Jurkat, Clone E6-1 (cell line): Measurements from ENCODE around the gene UBE2G1.

Source experiments
- DNase-seq: peaks from one replicate; pipeline ENCODE4 v3.0.0-alpha.2; 2011; ENCODE audit warnings: low read depth, low spot score
- H3K4me3 ChIP-seq: 2 replicates; pipeline ENCODE4 v1.5.1; 2011; ENCODE audit warnings: mild to moderate bottlenecking, low read length, control low read depth, moderate library complexity

The UBE2G1 gene

DNA sequence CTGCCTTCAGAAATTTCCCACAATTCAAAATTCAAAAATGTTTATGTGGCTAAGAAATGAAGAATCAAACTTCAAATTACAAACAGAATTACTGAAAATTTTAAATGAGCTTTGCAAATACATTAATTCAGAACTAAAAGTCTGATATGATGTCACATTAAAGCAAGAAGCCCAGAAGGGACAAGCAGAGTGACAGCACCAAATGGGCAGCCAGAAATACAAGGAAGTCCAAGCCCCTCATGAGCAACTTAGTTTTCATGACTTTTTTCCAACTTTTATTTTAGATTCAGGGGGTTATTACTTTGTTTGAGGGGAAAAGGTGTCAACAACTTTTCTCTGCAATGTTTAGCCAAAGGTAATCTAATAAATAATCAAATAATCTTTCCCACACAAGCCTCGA lies 21.5 kb downstream of the UBE2G1 start:
- no peak overlapping the region for H3K4me3 ChIP-seq
- no peak for DNase-seq

DNA sequence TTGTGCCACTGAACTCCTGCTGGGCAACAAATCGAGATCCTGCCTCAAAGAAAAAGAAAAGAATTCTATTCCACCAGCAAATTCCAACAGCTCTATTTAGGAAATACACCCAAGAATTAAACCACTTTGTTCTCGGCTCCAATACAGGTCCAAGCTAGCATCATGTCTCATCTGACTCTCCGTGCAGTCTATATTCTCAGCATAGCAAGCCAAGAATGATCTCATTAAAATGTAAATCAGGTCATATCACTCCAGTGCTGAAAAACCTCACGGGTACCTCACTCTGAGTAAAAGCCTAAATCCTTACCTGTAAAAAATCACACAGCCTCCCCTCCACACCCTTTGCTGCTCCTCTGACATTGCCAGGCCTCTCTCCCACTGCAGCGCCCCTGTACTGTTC lies 23.9 kb downstream of the UBE2G1 start:
- H3K4me3 ChIP-seq, result no peak overlapping the region

DNA sequence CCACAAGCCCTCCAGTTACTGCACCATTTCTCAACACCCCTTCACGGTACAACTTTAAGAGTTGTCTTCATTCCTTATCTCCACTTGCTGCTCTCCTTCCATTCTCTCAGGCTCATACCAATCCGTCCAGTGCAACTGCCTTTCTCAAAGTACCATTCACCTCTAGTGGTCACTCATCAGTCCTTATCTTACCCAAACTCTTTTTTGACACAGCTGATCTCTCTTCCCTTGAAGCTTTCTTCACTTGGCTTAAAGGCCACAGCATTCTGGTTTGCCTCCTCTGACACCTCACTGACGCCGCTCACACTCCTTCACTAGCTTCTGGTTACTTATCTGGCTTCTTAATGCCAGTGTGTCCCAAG lies 24.9 kb downstream of the UBE2G1 start:
- no peak overlapping the region for H3K4me3 ChIP-seq

More for the DNA sequence above, 23.9 kb downstream of the UBE2G1 start:
- DNase-seq, result no peak

DNA sequence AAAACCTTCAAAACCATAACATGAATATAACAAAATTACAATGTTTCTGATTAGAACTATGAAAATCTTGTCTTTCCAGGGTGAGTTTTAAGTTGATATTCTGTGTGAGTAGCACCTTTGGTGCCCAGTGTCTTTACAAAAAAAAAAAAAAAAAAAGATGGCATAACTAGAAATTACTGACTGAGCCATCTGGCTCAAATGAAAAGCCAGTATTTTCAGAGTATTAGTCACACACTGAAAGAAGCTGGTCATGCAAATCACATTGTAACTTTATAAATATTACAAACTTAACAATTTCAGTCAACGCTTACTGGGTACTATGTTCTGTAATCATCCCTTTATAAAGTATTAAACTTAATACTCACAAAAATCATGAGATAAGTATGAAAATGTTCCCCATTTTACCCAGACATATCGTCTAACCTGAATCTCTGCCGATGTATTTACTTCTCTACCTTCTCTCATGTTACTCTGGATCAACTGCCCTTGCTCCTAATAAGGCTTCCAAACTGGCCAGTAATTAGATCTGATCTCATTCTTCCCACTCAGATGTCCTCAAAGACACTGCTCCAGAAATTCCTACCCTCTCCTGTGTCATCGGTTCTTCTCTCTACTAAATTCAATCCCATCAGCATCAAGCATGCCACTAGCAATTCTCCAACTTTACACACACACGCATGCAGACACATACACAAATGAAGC lies 25.4 kb downstream of the UBE2G1 start:
- no peak for DNase-seq
- no peak overlapping the region for H3K4me3 ChIP-seq

More for the DNA sequence above, 24.9 kb downstream of the UBE2G1 start:
- no peak for DNase-seq

DNA sequence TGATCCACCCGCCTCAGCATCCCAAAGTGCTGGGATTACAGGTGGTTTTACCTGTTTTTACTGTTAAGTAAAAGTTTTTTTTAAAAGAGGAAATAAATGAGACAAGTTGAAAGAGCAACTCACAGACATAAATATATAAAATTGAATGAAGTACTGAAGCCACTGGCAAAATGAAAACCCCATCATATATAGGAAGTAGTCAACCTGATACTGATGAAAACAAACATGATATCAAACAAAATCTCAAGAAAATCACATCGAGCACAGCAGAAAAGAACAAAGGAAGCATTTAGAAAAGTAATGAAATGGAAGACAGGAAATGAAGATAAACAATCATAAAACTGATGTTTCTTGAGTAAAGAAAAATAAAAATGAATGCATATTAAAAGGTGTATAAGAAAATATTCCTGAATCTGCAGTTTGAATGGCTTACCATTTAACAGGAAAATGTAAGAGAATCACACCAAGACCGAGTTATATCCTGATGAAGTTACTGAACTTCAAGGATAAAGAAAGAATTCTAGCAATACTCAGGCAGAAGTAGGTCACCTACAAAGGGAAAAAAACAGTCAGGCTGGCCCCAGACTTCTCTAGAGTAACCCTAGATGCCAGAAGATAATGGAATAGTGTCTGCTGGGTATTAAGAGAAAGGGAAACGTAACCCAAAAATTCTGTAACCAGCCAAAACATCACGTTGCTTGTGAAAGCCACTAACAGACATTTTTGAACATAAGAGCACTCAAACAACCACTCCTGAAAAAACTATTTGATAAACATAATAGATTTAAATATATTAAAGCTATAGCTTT lies 31.5 kb downstream of the UBE2G1 start:
- no peak for DNase-seq
- no peak overlapping the region for H3K4me3 ChIP-seq

DNA sequence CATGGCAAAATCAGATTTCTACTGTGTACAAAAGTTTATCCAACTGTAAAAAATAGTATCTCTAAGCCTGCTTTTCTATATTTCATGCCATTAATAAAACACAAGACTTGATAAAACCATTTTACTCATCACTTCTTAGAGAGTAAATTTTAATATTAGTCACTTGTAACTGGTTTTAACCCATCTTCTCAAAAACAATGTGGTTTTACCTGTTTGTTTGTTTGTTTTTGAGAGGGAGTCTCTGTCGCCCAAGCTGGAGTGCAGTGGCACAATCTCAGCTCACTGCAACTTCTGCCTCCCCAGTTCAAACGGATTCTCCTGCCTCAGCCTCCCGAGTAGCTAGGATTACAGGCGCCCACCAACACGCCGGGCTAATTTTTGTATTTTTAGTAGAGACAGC lies 32.1 kb downstream of the UBE2G1 start:
- H3K4me3 ChIP-seq, result no peak overlapping the region
- no peak for DNase-seq

DNA sequence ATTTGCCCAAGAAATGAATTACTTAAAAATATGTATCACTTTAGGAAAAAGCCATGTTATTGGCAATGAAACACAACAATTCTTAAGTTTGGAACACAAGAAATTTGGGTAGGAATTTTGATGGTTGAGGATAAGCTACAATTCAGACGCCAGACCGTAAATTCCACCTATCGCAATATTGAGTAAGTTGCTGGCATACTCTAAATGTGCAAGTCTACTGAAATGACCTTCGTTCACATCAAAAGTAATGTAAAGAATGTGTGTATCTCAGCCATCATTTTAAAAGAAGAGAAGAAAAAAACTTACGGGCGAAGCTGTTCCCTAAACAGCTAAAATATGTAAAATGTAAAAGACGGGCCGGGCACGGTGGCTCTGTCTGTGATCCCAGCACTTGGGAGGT lies 33.4 kb downstream of the UBE2G1 start:
- no peak for DNase-seq
- no peak overlapping the region for H3K4me3 ChIP-seq

DNA sequence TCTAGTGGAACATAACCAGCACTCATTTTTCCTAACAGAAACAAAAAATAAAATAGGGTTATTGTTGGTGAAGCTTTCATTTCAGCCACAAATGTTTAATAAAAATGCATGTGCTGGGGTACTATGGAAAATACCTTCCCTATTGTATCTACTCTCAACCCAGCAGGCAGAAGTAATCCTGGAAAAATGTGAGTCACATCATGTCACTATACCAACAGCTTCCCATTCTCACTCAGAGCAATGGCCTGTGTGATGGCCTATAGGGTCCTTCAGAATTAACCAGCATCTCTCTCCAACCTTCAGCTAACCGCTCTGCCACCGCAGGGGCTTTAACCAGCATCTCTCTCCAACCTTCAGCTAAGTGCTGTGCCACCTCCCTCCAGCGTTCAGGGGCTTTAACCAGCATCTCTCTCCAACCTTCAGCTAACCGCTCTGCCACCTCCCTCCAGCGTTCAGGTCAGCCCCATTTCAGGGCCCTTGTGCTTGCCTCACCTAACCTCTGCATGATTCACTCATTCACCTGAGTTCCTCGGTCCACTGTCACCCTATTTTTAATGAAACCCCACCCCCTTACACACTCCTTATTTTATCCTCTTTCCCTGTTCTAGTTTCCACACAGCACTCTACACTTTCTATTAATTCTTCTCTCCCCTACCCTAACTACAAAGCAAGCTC lies 34.0 kb downstream of the UBE2G1 start:
- H3K4me3 ChIP-seq, result no peak overlapping the region
- DNase-seq, result no peak

DNA sequence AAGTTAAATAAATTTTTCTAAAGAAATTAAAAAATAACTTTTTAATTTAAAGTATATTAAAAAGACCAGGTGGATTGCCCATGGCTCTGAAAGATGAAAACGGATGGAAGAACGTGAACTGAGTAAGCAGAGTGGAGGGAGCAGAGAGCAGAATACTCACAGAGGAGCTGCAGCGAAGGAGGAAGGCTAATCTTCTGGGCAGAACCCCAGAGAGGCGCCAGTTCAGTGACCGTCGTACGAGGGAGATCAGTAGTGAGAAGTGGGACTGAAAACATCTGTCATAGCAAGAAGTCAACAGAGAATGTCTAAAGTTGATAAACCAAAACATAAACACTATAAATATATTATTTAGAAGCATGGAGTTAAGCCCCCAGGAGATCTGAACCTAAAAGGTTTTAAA lies 34.9 kb downstream of the UBE2G1 start:
- DNase-seq, result no peak

DNA sequence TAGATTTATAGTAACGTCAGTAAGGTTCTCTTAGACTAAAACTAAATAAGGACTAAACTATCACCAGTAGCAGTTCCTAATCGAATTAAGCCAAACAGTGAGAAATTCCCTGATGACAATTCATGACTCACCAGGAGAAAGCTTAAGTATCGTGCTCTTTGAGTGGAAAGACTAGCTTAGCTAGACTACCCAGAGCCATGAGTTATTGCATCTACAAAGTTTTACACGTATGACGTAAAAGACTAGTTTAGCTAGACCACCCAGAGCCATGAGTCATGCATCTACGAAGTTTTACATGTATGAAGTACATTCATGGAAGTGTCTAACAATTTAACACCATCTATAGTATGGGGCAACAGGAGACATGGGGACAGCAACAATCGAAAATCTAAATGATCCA lies 36.6 kb downstream of the UBE2G1 start:
- DNase-seq, result no peak
- H3K4me3 ChIP-seq, result no peak overlapping the region

More for the DNA sequence above, 34.9 kb downstream of the UBE2G1 start:
- no peak overlapping the region for H3K4me3 ChIP-seq

DNA sequence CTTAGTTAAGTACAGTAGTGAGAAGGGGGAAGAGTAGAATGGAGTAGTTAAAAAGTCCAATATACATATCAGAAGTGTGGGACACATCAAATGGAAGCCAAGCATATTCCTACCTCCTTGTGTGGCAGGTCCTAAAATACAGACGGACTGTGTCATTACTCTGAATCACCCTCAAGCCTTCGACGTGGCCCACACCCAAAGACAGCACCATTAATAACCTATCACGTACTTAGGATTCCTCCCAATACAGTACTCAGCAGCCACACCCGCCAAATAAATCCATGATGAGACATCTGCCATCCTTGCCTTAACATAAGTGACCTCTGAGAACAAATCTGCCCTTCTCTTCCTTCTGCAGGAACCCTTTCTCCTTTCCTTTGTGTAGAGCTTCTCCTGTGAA lies 38.9 kb downstream of the UBE2G1 start:
- no peak for DNase-seq
- no peak overlapping the region for H3K4me3 ChIP-seq

DNA sequence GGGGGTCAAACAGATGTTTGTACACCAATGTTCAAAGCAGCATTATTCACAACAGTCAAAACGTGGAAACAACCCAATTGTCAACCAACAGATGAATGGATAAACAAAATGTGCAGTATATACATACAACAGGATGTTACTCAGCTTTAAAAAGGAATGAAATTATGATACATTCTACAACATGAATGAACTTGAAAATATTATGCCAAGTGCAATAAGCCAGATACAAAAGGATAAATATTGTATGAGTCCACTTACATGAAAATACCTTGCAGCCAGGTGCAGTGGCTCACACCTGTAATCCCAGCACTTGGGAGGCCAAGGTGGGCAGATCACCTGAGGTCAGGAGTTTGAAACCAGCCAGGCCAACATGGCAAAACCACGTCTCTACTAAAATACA lies 39.9 kb downstream of the UBE2G1 start:
- no peak for DNase-seq
- no peak overlapping the region for H3K4me3 ChIP-seq

DNA sequence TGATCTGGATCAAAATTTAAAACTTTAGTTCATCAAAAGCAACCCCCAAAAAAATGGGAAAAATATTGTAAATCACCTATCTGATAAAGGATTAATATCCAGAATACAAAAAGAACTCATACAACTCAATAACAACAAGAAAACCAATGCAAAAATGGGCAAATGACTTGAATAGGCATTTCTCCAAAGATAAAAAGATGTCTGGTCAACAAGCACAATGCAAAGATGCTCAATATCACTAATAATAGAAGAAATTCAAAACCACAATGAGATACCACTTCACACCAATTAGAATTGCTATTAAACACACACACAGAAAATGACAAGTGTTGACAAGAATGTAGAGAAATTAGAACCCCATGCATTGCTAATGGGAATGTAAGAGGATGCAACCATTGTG lies 40.4 kb downstream of the UBE2G1 start:
- no peak for DNase-seq
- H3K4me3 ChIP-seq, result no peak overlapping the region

DNA sequence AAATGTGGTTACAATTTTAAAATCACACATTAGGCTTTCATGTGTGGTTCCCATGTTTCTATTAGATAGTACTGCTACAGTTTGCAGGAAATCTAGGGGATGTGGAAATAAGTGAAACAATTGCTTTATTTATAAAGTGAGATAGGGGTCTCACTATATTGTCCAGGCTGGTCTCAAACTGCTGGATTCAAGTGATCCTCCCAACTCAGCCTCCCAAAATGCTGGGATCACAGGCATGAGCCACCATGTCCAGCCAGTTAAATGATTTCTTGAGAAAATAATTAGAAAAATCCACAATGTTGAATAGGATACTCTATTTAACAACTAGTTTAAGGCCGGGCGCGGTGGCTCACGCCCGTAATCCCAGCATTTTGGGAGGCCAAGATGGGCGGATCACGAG lies 42.0 kb downstream of the UBE2G1 start:
- DNase-seq, result no peak
- H3K4me3 ChIP-seq, result no peak overlapping the region

DNA sequence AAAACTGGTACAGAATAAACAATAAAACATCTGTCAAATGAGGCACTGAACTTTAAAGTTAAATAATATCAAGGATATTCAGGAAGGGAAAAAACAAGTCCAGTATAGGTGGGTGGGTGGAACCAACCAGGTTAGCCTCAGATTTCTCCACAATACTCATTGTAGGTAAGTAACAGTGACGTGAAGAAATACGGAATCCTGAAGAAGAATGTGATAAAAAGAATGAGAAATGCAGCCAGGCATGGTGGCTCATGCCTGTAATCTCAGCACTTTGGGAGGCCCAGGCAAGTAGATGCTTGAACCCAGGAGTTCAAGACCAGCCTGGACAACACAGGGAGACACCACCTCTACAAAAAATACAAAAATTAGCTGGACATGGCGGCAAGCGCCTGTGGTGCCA lies 47.3 kb downstream of the UBE2G1 start:
- no peak overlapping the region for H3K4me3 ChIP-seq
- no peak for DNase-seq

DNA sequence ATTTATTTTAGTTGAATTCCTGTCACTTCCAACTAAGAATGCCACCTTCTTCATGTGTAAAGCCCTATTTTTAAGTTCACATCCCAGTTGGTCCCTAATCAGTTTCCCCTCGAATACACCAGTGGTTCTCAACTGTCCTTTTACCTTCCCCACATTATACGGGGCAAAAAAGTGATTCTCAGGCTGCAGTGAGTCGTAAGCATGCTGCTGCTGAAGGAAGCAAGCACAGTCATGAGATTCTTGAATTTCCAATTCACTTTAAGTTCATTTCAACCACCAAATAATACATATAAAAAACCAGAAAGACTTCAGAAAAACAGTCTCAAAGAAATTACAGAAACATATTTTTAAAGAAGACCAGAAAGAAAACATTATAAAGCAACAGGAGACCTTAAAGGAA lies 47.9 kb downstream of the UBE2G1 start:
- DNase-seq, result no peak

DNA sequence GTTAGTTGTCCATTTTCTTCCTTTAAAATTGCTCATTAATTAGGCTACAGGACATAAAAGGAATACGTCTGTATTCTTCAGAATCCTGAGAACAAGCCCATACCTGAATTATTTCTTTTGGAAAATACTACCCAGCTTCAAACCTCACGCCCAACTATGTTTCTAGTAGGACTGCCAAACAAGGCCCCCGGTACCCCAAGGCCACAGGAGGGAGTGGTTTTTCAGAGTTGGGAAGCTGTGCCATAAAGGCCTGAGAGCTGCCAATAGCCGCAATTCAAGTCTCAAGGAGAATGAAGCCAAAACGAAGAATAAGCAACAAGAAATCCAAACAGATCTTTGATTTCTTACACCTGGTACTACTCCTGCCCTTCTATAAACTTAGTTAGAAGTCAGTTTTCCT lies 48.3 kb downstream of the UBE2G1 start:
- DNase-seq, result no peak
- no peak overlapping the region for H3K4me3 ChIP-seq

More for the DNA sequence above, 47.9 kb downstream of the UBE2G1 start:
- H3K4me3 ChIP-seq, result no peak overlapping the region

DNA sequence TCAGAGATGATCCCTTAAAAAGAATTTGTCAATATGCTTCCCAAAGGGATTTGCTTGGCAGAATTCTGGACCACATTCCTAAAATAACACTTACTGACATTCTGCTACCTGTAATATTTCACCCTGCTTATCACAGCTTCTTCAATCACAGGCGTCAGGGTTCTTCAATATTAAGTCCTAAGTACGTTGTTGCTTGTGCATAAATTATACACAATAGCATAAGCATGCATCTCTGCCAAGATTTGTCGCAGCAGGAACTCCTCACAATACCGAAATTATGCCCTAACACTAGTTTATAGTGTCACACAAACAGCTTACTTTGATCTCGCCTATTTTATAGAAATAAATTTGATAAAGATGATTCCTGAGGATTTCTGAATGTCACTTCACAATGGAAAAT lies 48.9 kb downstream of the UBE2G1 start:
- H3K4me3 ChIP-seq, result no peak overlapping the region
- no peak for DNase-seq

DNA sequence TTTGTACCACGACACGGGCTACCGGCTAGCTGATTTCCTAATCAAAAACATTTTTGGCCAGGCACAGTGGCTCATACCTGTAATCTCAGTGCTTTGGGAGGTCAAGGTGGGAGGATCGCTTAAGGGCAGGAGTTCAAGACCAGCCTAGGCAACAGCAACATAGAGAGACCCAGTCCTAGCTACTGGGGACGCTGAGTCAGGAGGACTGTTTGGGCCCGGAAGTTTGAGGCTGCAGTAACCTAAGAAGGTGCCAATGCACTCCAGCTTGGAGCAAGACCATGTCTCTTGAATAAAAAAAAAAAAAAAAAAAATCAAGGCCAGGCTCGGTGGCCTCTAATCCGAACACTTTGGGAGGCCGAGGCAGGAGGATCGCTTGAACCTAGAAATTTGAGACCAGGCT lies 49.8 kb downstream of the UBE2G1 start:
- H3K4me3 ChIP-seq, result no peak overlapping the region

DNA sequence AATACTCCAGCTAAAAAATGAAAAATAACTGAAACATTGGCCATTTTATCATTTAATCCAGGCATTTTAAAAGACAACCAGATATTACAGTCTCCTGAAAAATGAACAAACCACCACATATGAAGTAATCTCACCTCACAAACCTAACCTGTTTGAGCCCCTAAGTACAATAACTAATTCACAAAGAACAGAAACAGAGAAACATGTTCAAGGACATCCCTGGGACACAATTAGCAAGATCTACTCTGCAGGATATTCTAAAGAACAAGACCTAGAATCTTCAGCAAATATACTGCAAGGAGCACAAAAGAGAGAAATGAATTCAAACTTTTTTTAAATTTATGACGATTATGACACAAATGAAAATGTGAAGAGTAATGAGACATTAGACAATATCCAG lies 51.9 kb downstream of the UBE2G1 start:
- no peak for DNase-seq
- H3K4me3 ChIP-seq, result no peak overlapping the region

More for the DNA sequence above, 49.8 kb downstream of the UBE2G1 start:
- no peak for DNase-seq
